HCEC 1CT (cell line): ENCODE measurements around the gene SFMBT2.

Experiments
- DNase-seq: peaks from one replicate; pipeline ENCODE4 v3.0.0-alpha.2; 2017

SFMBT2 gene

GRCh38 chr10:7170626-7171322, 240.1 kb downstream of the SFMBT2 start:
- no peak for DNase-seq

DNA sequence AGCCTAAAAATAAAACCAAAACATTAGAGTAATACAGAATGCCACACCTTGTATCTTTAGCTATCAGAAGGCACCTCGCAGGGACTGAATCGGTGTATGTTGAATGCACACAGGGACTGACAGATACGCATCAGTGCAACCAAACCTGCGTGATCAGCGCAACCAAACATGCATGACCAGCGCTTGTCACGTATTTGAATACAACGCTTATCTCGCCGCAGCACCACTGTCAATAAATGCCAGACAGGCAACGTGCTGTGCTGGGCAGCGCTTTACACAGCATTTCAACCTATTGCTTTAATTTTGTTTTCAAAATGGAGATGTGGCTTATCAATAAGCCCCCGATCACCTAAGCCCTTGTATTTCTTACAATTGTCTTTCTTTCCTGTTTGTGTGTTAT, 242.4 kb downstream of the SFMBT2 start:
- DNase-seq: no peak

DNA sequence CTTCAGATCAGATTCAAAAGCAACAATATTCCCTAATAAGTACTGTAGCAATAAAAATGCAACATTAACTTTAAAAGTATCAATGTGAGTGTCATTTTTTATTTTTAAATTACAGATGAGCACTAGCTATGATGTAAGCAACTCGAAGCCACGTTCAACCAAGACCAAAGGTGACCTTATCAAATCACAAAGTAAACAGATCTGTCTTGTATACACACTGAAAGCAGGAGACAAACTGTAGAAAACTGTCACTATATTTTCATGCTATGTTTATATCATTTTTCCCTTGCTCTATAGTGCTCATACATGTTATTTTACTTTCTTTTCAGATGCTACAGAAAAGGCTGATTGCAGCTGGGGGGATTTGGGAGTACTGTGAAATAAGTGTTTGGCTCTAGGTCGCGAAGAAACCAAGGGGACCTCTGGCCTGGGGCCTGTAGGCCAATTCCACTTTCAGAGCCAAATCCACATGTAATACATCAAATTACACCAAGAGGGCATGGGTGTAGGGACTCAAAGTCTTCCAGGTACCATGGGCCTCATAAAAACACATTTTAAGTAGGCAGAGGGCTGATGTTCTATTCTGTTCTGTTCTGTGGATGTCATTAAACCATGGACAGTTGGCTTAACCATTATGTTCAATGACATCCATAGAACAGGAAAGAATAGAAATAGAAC, 245.2 kb downstream of the SFMBT2 start:
- no peak for DNase-seq

DNA sequence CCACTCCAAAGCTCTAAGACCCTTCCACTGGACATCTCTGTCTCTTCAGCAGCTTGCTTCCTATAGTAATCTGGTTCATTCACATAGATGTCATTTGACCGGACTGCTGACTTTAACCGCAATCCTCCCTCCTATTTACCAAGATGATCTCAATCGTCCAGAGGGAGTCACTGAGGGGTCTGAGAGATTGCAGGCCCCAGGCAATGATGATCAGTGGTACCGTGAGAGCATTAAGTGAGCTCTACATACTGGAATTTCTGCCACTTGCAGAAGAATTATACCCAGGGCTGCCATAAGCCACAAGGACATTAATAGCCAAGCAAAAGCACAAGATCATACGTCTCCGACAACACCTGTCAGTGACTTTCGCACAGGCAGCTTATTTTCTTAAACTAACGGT, 245.9 kb downstream of the SFMBT2 start:
- no peak for DNase-seq

DNA sequence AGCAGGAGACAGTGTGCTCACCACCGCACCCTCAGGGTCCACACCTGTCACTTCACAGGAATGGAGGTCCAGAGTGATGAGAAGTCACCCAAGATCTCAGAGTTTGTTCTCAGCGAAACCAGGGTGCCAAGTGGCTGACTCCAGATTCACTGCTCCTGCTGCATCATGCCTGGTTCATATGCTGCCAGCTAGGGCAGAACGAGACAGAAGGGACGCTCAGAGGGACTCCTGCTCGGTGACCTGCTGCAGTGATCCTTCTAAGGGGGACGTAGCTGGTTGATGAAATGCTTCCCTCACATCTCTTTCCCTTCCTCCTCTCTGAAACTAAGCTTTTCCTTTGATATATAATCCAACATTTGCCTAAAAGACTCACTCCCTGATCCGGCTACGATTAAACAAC, 248.5 kb downstream of the SFMBT2 start:
- no peak for DNase-seq

GRCh38 chr10:7161484-7162250, 249.2 kb downstream of the SFMBT2 start:
- no peak for DNase-seq

DNA sequence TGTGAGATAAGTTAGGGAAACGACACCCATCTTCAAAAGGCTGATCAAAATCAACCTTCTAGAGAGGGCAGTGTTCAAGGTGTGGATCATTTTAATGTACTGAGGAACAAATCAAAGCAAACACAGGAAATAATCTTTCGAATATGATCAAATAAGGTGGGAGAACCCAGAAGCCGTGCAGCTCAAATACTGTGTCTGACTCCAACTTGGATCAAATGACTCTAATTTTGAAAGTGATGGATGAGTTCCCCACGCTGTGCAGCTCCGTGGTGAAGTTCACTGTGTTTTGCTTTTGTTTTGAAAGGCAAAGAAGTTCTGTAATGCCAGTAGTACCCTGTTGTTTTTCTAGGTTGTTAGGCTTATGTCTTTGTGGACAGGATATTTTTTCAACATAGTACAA, 250.9 kb downstream of the SFMBT2 start:
- no peak for DNase-seq

DNA sequence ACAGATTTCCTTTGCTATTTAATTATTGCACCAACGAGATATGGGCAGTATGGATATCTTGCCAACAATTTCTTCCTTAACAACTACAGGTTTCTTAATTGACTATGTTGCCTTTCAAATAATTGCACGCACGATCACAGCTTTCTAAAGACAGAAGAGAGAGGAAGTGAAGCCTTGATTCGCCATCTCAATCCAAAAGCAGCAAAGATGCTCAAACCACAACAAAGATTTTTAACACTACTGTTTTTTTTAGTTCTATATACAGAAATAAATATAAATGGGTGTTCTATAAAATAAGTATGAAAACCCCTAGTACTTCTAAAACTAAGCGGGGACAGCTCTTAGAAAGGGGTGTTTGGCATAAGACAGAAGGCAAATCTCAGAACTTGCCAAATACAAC, 251.3 kb downstream of the SFMBT2 start:
- no peak for DNase-seq

DNA sequence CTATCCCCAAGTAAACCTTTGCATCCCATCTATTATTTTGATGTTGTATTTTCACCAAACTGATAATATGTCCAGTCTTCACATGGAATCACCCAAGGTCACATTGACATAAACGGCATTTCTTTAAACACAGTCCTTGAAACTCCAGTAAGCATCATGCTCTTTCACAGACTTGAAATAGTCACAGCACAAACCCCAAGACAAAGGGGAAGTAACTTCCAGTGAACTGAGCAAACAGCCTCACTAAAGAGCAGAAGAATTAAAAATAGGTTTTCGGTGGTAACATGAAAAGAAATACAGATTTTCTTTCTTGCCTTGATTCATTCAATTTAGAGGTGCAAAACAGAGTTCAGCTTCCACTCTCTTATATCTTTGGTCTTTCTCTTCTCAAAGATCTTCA, 253.7 kb downstream of the SFMBT2 start:
- no peak for DNase-seq

GRCh38 chr10:7153750-7154149, 257.1 kb downstream of the SFMBT2 start:
- DNase-seq: peak; percentile 52

DNA sequence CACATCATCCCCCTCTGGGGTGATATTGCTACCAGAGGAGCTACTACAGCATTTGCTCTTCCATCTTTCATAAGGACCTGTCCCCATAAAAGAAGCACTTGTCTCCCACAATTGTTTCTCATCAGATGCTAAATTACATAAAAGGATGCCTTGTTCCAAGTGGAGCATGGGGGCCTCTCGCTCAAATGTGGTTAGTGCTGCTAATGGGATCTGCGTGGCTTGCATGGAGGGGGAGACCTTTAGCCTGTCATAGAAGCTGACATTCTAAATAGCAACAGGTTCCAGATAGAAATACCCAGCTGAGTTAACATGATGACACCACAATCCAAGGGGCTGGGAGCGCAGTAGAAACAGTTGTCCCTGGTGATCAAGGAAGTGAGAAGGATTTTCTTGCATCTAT, 257.9 kb downstream of the SFMBT2 start:
- DNase-seq: no peak

GRCh38 chr10:7152341-7152740, 258.5 kb downstream of the SFMBT2 start:
- no peak for DNase-seq

DNA sequence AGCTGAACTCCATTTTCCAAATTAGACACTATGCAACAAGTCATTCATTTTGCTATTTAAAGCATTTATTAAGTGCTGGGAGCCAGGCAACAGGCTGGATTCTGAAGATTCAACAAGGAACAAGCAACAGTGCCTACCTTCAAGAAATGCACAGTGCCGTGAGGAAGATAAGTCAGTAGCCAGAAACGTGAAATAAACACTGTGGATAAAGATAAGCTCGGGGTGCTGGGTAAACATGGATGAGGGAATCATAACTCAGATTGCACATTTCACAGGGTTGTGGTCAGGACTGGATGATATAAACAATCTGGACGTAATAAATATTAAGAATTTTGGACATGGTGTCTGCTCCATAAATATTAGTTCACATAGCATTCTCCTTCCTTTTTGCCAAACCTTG, 259.3 kb downstream of the SFMBT2 start:
- DNase-seq: no peak

DNA sequence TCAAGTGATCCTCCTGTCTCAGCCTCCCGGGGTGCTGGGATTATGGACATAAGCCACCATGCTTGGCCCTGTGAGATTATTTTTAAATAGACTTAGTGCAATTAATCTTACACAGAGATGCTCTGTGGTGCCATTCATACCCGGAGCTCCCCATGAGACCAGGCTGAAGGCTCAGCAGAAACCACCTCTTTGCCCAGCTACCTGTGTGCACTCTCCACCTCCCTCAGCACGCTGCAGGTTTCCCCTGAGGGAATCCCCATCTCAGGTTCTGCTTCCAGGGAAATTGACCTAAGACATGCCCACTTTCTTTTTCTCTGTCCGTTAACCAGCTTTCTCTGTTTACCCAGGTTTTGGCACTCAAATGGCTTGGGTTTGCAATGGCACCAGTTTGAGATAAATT, 260.5 kb downstream of the SFMBT2 start:
- no peak for DNase-seq

- no peak for DNase-seq
Observed at GRCh38 chr10:7146189-7146588, 264.6 kb downstream of the SFMBT2 start.

DNA sequence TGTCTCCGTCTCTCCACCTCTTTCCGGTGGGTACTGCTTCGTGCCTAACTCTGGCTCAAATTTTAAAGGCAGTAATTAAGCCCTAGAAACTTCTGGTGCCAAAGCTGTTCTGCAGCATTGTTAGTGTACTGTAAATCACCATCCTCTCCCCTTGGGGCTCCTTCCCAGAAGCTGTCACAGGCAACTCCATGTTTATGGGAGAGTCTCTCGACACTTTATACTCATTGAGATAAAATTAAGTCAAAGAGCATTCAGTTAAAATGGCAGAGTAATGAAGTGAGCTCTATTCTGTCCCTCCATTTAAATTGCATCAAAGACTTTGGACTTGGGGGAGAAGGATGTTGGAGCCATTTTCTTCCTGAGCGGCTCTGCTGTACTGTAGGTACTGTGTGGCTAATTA, 274.8 kb downstream of the SFMBT2 start:
- DNase-seq: no peak

DNA sequence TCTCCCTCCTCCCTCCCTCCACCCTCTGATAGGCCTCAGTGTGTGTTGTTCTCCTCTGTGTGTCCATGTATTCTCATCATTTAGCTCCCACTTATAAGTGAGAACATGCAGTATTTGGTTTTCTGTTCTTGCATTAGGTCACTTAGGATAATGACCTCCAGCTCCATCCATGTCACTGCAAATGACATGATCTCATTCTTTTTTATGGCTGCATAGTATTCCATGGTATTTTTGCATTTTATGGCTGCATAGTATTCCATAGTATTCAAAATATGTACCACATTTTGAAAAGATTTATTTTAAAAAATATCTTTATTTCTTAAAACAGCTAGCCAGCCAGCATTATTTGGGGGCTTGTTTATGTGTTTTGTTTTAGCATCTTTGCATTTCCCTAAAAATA, 275.6 kb downstream of the SFMBT2 start:
- no peak for DNase-seq

- no peak for DNase-seq
Observed at GRCh38 chr10:7134448-7134847, 276.4 kb downstream of the SFMBT2 start.

DNA sequence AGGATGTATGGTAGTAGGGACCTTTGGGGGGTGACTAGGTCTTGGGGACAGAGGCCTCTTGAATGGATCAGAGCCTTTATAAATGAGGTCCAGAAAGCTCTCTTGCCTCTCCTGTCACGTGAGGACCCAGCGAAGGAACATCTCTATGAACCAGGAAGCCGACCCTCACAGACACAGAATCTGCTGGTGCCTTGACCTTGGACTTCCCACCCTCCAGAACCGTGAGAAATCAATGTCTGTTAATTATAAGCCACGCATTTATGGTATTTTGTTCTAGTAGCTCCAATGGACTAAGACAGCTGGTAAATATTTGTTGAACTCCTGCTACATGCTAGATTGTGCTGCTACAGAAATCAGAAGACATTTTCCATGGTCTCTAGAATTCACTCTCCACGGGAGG, 276.9 kb downstream of the SFMBT2 start:
- no peak for DNase-seq

DNA sequence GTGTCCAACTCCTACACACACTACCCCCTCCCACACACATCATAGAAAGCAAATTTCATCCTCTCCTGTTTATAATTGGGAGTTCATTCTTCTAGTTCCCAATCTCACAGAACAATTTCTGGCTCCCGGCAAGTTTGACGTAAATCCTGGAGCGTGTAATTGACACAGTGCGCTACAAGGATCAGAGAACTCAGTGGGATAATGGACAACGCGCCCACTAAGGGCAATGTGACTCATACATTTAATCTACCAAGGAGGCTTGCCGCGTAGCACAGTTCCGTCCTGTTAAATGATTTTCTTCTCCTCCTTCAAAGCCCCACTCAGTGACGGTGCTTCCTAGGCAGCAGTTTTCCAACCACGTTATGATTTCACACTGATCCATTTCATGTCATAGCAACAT, 277.6 kb downstream of the SFMBT2 start:
- no peak for DNase-seq

GRCh38 chr10:7130191-7130911, 280.5 kb downstream of the SFMBT2 start:
- no peak for DNase-seq

GRCh38 chr10:7123774-7124173, 287.1 kb downstream of the SFMBT2 start:
- peak; percentile 11 for DNase-seq

DNA sequence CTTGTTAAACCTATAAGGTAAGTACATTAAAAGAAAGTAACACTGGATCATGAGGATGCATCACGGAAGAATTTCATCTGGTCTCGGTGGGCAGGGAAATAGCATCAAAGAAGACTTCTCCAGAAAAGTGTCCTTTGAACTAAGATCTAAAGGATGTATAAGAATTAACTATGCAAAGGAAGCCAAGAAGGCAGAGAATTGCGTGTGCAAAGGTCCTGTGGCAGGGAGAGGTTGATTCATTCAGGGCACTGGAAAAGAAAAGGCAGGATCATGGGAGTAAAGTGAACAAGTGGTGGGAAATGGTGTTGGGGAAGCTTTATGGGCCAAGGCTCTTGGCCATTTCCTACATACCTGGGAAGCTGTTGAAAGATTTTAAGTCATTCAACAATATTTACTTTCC, 288.3 kb downstream of the SFMBT2 start:
- no peak for DNase-seq
